Daoy (cell line): Measurements from ENCODE around the gene CTDNEP1. TPM values are rescaled to one million over a fixed set of nuclear protein-coding genes. Genes with fewer than 3 reads are reported as not detected.

Source experiments
- DNase-seq: peaks from one replicate; pipeline ENCODE4 v3.0.0-alpha.2; 2015; ENCODE audit warnings: low read depth
- total RNA-seq: library from RNA; depleted of rRNA; stranded (reverse); fragments of >200 nt; shearing (Covaris generic); gene quantifications from 2 replicates; pipeline ENCODE4 v1.2.3, GENCODE V29; 2014

Gene CTDNEP1
- total RNA-seq, 1 experiment from 2014 or later = 25.5 TPM

DNA sequence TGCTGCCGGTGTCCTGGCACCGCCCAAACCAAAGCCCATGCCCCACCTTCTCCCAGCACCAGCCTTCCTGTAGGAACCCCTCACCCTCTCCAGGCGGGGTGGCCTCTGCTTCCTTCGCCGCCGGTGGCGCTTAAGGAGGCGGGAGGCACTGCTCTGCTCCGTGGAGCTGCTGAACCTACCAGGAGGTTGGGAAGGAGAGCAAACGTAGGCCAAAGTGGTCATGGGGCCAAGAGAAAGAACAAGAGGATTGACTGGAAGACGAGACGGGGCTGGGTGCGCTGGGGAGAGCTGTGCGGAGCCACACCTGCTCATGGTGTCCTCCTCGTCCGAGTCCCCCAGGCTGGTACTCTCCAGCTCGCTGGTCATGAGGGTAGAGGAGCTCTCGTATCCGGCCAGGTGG is 22.0 kb downstream of the CTDNEP1 start:
- DNase-seq = no peak

DNA sequence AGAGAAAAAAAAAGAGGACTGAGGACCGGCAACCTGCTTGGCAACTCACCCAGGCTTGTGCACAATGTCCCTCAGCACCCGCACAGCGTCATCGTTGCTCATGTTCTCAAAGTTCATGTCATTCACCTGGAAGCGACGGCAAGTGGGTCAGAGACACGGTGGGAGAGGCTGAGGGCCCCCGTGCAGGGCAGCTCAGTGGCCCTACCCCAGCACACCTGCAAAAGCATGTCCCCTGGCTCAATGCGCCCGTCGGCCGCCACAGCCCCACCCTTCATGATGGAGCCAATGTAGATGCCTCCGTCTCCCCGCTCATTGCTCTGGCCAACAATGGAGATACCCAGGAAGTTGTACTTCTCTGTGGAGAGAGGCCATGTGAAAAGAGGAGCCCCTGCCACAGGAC is 22.6 kb downstream of the CTDNEP1 start:
- DNase-seq = no peak

DNA sequence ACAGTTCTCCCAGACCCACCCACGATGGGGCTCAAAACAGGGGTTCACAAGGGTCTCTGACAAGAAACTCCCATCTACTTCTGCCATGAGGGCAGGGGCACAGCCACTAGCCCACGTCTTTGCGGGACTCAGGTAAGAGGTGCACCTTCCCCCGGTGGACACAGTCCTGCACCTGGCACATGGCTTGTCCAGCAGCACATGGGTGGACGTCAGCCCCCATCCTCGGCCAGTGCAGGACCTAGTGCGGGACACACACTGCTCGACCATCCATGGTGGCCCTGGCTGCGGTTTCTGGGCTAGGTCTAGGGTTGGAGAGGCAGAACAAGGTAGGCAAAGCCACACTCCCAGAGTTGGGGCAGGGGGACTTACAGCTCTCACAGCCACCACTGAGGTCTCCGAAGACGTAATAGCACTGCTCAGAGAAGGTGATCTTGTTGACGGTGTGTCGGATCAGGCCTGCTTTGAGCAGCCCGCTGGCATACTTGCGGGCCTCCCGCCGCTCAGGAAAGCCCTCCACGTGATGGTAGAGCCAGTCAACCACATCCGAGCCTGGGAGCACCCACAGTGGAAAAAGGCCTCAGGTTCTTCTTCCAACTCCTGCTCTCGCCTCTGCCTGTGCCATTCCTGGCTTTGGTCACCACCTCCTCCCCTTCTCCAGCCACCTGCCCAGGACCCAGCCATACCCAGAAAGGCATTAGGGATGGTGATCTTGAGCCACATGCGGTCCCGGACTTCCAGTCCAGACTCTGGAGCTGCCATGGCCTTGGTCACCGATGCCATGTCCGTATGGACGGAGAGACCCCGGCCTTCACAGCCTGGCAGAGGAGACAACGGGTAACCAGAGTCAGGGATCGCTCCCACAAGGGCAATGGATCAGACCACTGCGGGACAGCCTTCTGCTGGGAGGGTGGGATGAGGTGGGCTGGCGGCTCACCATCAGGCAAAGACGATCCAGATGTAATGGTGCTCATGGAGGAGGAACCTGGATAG is 24.5 kb downstream of the CTDNEP1 start:
- no peak for DNase-seq

DNA sequence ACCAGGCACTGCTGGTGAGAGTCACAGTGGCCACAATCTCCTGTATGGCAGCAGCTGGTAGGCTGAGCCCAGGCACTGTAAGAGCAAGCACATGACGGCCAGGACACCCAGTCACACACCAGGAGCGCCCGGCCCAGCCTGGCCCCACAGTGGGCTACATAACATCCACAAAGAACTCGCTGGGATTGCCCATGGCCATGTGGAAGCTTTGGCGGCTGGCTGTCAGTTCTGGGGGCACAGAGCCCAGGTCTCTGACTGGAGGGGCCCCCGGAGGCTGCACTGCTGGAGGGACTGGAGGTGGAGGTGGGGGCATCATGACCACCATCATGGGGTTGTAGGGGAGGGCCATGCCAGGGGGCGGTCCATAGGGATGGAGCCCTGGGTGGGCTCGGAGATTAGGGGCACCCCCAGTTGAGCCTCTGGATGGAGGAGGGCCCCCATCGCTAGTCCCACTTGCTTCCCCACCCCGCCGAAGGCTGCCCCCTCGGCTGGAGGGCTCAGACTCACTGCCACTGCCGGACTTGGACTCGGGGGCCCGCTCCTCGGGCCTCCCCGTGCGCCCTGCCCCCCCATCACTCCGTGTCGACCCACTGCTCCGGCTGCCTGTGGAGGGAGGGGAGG is 25.7 kb downstream of the CTDNEP1 start:
- no peak for DNase-seq

DNA sequence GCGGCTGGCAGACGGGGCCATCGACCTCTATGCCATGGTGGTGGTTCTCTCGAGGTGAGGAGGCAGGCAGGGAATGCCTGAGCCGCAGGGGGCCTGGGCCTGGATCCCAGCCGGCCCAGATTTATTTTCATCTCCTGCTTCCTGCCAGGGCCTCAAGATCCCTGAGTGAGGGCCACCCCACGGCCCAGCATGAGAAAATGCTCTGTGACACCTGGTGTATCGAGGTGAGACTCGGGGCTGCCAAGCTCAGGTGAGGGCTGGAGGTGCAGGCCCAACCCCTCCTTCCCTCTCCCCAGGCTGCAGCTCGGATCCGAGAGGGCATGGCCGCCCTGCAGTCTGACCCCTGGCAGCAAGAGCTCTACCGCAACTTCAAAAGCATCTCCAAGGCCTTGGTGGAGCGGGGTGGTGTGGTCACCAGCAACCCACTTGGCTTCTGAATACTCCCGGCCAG is 26.8 kb downstream of the CTDNEP1 start:
- DNase-seq = no peak

DNA sequence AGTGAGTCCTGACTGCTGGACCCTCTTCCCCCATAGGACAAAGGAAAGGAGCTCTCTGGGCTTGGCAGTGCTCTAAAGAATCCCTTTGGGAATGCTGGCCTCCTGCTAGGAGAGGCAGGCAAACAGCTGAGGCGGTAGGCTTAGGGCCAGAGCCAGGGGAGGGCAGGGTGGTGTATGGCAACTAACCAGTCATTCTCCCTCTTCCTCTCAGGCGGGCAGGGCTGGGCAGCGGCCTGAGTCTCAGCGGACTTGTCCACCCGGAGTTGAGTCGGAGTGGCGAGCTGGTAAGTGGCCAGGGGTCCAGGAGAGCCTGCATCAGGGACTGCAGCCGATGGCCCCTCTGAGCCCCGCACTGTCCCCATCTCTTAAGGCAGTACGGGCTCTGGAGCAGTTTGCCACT is 27.4 kb downstream of the CTDNEP1 start:
- no peak for DNase-seq

DNA sequence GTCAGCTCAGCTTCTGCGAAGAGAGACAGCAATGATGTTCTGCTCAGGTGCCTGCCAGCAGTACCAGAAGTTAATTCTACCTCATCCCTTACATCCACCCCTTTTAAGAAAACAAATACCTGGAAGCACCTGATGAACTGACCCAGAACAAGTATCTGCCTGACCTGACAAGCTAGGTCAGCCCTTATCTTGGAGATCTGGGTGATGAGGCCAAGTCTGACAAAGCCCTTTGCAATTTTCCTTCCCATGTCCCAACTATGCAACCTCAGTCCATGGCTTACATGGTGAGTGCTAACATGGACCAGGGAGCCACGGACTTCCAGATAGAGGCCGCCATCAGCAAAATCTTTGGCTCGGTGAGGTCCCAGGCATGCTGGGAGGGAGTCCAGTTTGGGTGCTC is 28.2 kb downstream of the CTDNEP1 start:
- no peak for DNase-seq

DNA sequence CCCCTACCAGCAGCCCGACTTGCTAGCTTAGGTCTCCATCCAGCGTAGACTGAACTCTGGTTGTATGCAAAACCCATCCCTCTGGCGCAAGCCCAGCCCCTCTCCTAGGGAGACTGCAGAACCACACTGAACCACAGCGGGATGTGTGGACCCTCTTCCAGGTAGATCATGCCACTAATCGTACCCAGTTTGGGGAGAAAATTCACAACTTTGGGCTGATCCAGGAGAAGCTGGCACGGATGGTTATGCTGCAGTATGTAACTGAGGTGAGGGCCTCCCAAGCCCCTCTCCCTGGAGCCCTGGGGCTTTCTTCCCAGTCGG is 28.6 kb downstream of the CTDNEP1 start:
- no peak for DNase-seq

DNA sequence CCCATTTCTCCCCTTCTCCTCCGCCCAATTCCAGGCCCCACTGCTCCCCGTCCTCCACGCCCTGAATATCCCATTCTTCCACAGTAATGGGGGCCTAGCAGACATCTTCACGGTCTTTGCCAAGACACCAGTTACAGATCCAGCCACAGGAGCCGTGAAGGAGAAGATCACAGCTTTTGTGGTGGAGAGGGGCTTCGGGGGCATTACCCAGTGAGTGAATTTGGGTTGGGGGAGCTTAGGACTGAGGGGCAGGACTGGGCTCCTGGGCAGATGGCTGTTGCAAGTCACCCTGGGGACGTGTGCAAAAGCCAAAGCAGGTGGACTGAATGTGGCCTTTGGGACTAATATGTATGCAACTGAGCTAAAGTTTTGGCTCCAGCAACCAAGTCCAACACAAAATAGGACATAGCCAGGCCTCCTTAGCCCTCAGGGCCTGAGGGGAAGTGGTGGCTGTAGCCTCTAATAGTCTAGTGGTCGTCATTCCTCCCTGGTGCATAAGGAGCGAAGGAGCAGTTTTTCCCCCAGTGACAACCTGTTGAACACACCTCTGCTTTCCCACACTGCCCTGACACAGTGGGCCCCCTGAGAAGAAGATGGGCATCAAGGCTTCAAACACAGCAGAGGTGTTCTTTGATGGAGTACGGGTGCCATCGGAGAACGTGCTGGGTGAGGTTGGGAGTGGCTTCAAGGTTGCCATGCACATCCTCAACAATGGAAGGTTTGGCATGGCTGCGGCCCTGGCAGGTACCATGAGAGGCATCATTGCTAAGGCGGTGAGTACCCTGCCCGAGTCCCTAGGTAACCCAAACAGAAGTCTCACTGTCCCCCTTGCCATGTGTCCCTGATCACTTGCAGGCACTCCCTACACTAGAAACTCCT is 29.2 kb downstream of the CTDNEP1 start:
- no peak for DNase-seq

DNA sequence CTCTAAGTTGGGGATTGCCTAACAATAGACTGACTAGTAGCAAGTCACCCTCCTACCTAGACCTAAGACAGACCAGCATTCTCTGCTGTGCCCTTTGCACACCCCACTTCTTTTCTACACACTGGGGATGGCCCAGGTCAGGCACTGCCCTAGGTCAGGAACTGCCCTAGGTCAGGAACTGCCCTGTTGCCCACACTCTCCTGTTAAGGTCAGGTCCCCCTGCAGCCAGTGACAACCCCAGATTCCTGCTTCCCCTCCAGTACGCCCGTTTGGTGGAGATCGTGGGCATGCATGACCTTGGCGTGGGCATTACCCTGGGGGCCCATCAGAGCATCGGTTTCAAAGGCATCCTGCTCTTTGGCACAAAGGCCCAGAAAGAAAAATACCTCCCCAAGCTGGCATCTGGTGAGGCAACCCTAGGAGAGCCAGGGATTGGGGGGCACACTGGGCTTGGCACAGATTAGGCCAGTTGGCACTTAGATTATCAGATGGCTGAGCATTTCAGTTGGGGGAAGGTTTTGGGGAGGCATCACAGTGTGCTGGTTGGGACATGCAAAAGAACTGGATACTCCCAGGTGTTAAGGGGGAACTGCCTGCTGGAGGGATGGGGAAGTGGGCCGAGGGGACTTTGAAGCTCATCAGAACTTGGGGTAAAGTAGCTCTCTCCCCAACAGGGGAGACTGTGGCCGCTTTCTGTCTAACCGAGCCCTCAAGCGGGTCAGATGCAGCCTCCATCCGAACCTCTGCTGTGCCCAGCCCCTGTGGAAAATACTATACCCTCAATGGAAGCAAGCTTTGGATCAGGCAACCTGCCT is 30.0 kb downstream of the CTDNEP1 start:
- no peak for DNase-seq

DNA sequence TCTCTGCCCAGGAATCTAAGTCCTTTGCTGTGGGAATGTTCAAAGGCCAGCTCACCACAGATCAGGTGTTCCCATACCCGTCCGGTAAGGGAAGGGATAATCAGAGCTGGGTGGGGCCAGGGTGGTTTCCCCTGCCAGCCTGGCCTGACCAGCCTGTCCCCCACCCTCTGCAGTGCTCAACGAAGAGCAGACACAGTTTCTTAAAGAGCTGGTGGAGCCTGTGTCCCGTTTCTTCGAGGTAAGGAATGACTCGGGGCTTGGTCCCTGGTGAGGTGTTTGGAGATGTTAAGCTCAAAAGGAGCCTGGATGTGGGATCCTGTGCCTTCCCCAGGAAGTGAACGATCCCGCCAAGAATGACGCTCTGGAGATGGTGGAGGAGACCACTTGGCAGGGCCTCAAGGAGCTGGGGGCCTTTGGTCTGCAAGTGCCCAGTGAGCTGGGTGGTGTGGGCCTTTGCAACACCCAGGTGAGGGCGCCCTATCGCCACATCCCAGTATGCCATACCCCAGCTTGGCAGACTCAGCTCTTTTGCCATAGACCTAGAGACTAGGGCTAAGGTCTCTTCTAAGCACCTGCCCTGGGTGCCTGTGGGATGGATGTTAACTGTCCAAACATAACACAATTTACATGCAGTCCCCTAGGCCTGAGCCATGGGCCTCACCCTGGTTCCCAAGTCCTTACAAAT is 30.8 kb downstream of the CTDNEP1 start:
- peak; percentile 71 for DNase-seq

DNA sequence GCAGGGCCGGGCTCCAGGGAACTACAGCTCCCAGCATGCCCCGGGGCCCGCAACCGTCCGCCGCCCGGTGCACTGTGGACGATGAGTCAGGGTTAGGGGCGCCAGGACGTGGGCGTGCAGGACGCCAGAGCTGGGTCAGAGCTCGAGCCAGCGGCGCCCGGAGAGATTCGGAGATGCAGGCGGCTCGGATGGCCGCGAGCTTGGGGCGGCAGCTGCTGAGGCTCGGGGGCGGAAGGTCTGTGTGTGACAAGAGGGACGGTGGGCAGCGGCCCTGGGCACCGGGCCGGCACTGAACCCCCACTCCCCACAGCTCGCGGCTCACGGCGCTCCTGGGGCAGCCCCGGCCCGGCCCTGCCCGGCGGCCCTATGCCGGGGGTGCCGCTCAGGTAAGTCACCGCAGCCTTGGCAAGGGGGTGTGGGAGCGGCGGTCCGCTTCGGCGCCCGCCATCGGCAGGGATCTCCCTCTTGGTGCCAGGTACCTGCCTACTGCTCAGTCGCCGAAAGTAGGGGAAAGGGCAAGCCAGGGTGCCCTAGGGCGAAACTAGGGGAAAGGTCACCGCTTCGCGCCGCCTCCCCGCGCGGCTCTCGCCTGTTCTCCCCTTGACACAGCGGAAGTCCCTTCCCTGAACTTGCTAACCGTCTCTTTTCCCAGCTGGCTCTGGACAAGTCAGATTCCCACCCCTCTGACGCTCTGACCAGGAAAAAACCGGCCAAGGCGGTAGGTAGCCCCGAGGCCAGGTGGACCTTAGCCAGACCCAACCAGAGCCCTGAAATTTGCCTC is 31.5 kb downstream of the CTDNEP1 start, which contains the start of the genes ACADVL and DLG4:
ACADVL (plus strand) TSS at position 127 of the 781 bp plus-strand sequence; CDS start at position 174, 47 bp downstream.
DLG4 (minus strand) TSS at position 25 of the 781 bp plus-strand sequence.
- DNase-seq = peak; percentile 95

DNA sequence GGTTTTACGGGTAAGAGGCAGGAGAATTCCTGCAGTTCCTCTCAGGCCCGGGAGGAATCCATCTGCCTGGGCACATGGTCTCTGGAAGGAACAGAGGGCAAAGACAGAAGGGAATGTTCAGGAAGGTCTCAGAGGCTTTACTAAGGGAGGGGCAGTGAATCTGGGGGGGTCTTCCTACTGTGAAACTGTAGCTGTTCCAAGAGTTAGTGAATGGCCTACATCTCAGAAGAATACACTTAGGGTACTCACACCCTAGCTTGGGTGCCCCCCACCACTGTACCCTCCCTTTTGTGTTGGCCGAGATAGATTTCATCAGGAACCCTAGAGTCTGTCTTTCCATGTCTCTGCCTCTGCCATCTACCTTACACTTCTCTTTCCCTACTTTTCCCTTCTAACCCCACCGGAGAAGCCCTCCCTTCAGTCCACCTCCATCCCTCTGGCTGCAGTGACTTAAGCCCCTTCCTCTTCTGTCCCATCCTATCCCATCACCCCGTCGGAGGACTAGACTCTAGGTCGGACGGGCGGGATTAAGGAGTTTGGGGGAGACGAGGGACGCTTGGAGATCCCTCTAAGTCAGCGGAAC is 32.2 kb downstream of the CTDNEP1 start:
- no peak for DNase-seq

DNA sequence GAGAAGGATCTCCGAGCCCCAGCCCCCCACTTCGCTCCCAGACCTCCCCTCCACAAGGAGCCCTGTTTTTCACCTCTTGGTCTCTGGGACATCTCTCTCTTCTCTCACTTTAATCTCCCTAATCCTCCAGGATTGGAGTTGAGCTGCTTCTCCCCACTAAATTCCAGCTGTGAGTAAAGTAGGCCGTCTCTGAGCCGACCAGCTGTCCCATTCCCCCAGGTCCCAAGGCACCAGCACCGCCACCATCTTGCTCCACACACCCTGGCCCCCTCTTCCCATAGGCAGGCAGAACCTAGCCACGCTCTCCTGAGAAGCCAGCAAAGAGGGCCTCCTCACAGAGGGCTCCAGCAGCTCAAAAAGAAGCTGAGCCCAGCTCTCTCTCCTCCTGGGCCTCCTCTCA is 32.8 kb downstream of the CTDNEP1 start:
- no peak for DNase-seq

DNA sequence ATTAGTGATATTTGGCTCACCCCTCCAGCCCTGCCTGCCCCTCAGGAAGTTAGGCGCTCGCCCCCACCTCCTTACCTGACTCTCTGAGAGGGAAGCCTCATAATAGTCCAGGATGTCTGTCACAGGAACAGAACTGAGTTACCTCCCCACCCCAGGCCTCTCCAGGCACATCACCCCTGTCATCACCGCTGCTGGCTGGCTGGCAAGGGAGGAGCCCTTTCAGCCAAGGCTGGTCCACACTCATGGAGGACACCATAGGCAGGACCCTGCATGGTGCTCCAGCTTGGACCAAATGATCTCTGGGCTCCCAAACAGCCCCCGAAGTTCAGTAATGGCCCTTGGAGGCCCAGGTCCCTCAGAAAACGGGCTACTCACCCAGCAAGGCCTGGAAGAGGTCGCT is 33.4 kb downstream of the CTDNEP1 start:
- no peak for DNase-seq

DNA sequence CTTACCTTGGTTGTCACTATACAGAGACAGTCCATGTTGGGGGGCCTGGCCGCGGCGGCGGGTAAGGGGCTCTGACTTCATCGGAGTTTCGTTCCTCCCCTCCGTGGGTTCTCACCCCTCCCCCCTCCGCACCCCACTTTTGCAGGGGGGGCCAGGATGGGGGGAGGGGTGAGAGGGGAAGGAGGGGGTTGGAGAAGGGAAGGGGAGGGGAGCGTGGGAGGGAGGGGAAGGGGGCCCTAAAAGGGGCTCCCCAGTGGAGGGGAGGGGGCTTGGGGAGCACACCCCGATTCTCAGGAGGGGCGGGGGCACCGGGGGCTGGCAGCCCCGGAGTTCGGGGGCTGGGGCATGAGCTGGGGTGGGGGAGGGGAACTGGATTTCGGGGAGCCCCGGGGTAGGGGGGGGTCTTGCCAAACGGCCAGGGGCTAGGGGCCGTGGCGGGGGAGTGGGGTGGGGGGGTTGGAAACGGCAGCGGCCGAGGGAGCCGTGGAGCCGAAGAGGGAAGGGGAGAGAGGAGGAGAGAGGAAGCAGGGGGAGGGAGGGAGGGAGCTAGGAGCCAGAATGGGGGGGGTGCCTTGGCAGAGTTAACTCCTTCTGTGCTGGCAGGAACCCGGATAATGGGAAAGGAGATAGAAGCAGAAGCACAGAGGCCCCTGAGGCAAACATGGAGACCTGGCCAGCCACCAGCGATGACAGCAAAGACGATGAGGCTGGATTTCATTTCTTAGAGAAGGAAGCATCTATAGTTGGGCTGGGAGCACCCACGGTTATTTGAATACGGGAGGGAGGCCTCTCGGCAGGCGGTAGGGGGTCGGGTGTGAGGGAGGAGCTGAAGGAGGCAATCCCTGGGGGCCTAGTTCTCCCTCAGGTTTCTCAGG is 34.2 kb downstream of the CTDNEP1 start:
- DNase-seq = peak; percentile 61

DNA sequence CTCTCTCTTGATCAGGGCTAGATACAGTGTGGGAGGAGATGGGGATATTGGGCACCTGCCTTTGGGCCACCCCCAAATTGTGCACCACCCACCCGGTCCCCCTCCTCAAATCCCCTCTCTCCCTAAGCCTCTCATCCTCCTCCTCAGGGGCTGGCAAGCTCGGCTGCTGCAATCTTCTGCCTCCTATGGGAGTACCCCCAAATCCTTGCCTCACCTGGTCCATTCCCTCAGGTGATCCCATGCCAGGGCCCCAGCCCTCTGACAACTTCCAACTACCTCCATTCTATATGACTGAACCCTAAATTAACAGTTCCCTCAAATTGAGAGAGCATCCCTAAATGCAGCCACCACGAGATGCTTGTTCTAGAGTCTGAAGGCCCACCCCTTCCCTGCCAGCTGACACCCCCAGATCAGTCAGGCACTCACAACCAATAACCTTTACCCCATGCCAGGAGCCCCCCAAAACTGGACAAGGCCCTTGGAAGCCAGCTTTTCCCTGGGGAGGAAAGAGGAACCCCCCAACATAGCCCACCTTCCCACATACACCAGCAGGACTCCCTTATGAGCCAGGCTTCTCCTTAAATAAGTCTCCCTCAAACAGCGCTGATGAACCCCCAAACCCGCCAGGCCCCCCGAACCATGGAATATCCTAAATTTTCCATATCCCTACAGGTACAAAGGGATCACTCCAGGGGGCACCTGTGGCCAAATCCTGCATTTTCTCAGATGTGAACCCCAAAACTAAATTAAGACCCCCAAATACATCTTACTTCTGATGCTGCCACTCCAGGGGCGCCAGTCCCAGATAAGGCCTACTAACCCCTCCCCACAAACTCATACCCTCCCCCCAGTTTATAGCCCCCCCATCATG is 35.1 kb downstream of the CTDNEP1 start:
- DNase-seq = no peak
